ENCODE results near the gene TMED5.
A peak's percentile ranks its signal among the peaks of the same experiment; 100 is the strongest.

Gene TMED5

DNA sequence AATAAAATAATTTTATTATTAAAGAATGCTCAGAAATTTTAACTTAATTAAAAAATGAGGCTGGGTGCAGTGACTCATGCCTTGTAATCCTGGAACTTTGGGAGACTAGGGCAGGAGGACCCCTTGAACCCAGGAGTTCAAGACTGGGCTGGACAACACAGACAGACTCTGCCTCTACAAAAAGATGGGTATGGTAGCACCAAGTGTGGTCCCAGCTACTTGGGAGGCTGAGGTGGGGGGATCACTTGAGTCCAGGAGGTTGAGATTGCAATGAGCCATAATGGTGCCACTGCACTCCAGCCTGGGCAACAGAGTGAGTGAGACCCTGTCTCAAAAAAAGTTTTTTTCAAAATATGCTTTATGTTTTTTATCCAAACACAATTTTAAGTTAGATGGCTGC, 25.3 kb downstream of the TMED5 start:
- Mint-ChIP-seq H3K36me3 (ENCODE audit: low read depth) (peaks cover 85% of the 10 kb centered on the region), H3K9me3 (no peaks in the 10 kb centered on the region), H3K27me3 (no peaks in the 10 kb centered on the region), H3K4me3 (no peak overlapping the region), H3K27ac (peak overlapping the region; percentile 82), H3K4me1 (ENCODE audit: low read depth) (peaks cover 35% of the 10 kb centered on the region)
- no peak for DNase-seq

DNA sequence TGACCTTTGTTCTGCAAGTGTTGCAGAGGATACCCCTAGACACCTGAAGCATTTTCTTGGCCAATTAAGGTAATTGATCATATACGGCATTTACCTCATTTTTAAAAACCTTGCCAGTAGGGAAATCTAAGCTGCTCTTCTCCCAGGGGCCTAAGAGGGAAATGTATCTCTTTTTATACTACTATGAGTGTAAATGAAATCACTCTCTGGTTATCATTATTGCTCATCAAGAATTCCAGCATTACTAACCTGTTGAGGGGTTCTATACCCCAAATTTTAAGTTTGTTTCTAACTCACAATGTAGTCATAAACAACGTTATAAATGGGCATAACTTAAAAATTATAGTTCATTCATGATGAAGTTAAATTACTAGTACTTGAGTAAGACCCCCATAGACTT, 27.4 kb downstream of the TMED5 start:
- no peak for DNase-seq
- Mint-ChIP-seq H3K4me3 (no peak overlapping the region), H3K27ac (peak overlapping the region; percentile 67), H3K27me3 (no peaks in the 10 kb centered on the region), H3K36me3 (ENCODE audit: low read depth) (peaks cover 87% of the 10 kb centered on the region), H3K4me1 (ENCODE audit: low read depth) (peaks cover 35% of the 10 kb centered on the region), H3K9me3 (no peaks in the 10 kb centered on the region)

DNA sequence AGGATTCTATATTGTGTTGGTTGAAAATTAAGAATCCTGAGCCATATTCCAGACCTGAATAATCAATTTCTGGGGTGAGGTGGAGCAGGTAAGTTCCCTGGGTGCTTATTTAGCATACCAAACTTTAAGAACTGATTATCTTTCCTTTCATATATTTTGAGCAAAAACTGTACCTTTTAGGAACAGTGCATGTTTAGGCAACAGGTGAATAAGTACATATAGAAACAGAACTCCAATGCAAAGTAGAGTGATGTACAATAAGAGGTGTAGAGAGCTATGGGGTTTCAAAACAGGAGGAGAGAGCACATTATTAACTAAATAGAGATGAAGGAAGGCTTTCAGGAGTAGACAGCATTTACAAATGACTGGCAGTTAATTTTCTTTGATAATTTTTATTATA, 28.7 kb downstream of the TMED5 start:
- DNase-seq: no peak
- peak overlapping the region; percentile 18 for H3K27ac Mint-ChIP-seq

DNA sequence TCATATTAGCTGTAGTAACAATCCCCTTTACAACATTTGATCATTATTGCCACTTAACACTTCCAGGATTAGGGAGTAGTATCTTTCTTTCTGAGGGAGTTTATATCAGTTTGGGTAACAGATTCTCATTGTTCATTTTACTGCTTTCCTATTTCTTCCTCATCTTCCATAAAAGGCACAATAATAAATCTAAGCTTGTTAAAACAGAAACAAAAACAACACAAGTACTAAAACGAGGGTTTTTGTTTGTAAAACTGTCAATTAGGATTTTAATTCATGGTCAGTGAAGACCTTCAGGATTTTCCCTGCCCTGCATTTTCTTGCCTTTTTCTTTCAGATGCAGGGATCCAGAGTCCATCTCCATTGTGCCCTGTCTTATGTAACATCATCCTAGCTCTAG, 29.5 kb downstream of the TMED5 start:
- peak overlapping the region; percentile 64 for H3K27ac Mint-ChIP-seq
- H3K9me3 Mint-ChIP-seq: no peaks in the 10 kb centered on the region
- no peak overlapping the region for H3K4me3 Mint-ChIP-seq
- DNase-seq: no peak
- no peaks in the 10 kb centered on the region for H3K27me3 Mint-ChIP-seq
- peaks cover 33% of the 10 kb centered on the region for H3K4me1 Mint-ChIP-seq (ENCODE audit: low read depth)
- peaks cover 89% of the 10 kb centered on the region for H3K36me3 Mint-ChIP-seq (ENCODE audit: low read depth)

More for the DNA sequence above, 28.7 kb downstream of the TMED5 start:
- Mint-ChIP-seq H3K9me3 (no peaks in the 10 kb centered on the region), H3K4me3 (no peak overlapping the region), H3K36me3 (ENCODE audit: low read depth) (peaks cover 89% of the 10 kb centered on the region), H3K27me3 (no peaks in the 10 kb centered on the region), H3K4me1 (ENCODE audit: low read depth) (peaks cover 35% of the 10 kb centered on the region)

DNA sequence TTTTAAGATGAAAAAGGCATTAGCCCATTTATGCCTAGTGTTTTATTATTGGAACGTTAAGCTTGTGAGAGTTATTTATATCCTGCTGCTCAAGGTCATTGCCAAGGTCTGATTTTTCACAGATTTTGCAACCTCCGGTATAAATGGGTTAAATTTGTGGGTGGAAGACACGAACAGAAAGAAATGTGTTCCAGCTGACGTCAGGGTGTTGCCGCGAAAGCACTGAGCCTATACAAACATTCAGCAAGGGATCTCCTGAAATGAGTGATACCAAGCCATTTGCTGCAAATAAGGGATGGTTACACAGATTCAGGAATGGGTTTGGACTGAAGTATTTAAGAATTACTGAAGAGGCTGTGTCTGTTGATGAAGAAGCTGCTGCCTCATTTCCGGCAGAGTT, 32.2 kb downstream of the TMED5 start:
- Mint-ChIP-seq H3K27me3 (no peaks in the 10 kb centered on the region), H3K9me3 (no peaks in the 10 kb centered on the region), H3K36me3 (ENCODE audit: low read depth) (peaks cover 70% of the 10 kb centered on the region), H3K4me3 (no peak overlapping the region), H3K27ac (peak overlapping the region; percentile 15), H3K4me1 (ENCODE audit: low read depth) (peaks cover 19% of the 10 kb centered on the region)
- no peak for DNase-seq

DNA sequence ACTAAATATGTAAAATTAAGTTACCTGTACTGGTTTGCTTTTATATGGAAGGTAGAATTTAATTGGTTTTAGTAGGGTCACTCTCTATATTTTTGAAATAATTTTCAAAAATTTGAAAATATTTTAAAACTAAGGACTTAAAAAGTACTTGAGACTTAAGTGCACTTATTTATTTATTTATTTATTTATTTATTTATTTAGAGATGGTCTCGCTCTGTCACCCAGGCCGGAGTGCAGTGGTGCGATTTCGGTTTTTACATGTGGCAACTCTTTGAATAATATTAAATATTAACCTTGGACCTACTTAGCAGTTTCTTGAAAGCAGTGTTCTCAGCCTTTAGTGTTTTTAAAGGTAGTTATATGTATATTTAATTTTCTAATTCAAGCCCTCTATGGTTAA, 36.4 kb downstream of the TMED5 start:
- no peaks in the 10 kb centered on the region for H3K9me3 Mint-ChIP-seq
- H3K27me3 Mint-ChIP-seq: no peaks in the 10 kb centered on the region
- H3K4me3 Mint-ChIP-seq: no peak overlapping the region
- DNase-seq: no peak
- H3K36me3 Mint-ChIP-seq (ENCODE audit: low read depth): peaks cover 59% of the 10 kb centered on the region
- H3K27ac Mint-ChIP-seq: no peak overlapping the region
- H3K4me1 Mint-ChIP-seq (ENCODE audit: low read depth): peaks cover 4% of the 10 kb centered on the region

DNA sequence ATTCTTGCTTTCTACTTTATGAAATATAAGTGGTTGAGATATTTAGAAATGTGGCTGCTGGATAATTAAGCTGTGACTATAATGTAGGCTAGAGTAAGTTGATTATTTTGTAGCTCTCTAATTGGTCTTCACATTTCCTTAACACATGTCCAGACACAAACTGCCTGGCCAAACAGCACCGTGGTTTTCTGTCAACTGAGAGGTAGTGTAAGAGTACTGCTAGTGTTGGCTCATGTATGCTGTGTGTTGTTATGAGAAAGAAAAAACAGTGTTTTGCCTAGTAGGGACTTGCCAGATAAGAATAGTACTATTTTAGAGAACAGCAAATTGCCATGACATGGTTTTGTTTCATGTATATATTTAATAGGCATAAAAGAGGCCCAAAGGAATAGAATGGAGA, 37.1 kb downstream of the TMED5 start:
- no peaks in the 10 kb centered on the region for H3K27me3 Mint-ChIP-seq
- H3K4me3 Mint-ChIP-seq: no peak overlapping the region
- H3K4me1 Mint-ChIP-seq (ENCODE audit: low read depth): peaks cover 4% of the 10 kb centered on the region
- H3K27ac Mint-ChIP-seq: no peak overlapping the region
- peaks cover 58% of the 10 kb centered on the region for H3K36me3 Mint-ChIP-seq (ENCODE audit: low read depth)
- no peaks in the 10 kb centered on the region for H3K9me3 Mint-ChIP-seq
- no peak for DNase-seq

DNA sequence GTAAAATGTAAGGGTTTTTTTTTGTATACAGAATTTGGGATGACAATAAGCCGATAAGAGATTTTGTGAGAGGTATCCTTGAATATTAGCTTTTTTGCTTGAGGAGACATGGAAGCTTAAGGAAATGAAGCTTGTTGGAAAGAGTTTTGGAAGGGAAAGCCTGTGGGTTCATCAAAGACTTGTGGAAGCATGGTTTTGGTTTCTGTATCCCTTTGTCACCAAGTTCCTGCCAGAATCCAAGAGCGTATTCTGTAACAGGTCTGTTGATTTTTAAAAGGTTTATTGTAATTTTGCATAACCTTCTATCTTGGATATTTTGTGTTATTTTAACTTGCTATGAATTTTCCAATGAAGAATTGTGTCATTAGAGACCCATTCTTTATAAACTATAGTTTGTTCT, 38.1 kb downstream of the TMED5 start:
- Mint-ChIP-seq H3K9me3 (no peaks in the 10 kb centered on the region), H3K4me1 (ENCODE audit: low read depth) (peaks cover 4% of the 10 kb centered on the region), H3K36me3 (ENCODE audit: low read depth) (peaks cover 62% of the 10 kb centered on the region), H3K27ac (no peak overlapping the region), H3K27me3 (no peaks in the 10 kb centered on the region), H3K4me3 (no peak overlapping the region)
- no peak for DNase-seq

DNA sequence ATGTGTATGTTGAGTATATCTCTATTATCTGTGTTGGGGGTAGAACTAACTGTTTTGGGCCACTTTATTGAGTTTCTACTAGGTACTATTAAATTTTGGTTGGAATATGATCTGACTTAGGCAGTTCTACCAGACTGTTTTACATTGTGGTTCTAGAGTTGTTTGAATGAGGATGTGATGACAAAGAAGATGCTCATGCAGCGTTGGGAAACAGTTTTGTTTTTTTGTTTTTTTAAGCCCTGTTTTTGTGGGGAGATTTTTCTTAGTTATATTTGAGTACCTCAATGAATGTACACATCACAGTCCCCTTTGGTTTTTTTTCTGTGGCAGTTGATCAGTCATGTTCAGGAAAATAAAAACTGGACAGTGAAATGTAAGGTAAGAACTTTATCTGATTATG, 40.1 kb downstream of the TMED5 start:
- Mint-ChIP-seq H3K4me1 (ENCODE audit: low read depth) (peaks cover 2% of the 10 kb centered on the region), H3K27me3 (no peaks in the 10 kb centered on the region), H3K36me3 (ENCODE audit: low read depth) (peaks cover 70% of the 10 kb centered on the region), H3K9me3 (no peaks in the 10 kb centered on the region), H3K27ac (peak overlapping the region; percentile 19), H3K4me3 (no peak overlapping the region)
- DNase-seq: no peak

DNA sequence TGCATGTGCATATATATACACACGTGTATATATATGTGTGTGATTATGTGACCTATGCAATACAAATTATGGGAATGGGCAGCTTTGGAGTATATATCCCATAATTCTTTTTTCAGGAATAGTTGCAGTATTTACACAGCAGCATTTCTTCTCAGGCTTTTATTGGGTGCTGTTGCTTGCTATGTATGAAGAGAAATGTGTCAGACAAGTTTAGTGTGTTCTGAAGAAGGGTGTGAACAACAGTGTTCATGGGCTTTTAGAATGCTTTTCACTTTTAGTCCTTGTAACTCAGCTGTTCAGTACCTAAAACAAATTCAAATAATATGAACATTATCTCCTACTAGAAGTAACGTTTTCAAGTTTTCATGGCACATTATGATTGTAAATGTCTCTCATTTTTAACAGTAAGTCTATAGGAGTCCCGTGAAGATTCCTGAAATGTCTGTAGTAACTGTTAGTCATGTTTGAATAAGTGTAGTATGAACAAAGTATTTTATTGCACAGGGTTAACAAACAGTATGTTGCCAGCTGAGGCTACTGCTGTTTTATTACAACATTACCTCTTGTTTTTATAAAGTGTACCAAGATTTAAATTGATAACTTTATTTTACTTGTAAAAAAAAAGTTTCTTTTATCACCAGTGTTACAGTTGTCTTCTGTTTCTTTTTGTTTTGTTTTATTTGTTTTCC, 42.5 kb downstream of the TMED5 start:
- peak overlapping the region; percentile 27 for H3K27ac Mint-ChIP-seq
- no peaks in the 10 kb centered on the region for H3K9me3 Mint-ChIP-seq
- no peak overlapping the region for H3K4me3 Mint-ChIP-seq
- H3K4me1 Mint-ChIP-seq (ENCODE audit: low read depth): peaks cover 2% of the 10 kb centered on the region
- DNase-seq: no peak
- H3K27me3 Mint-ChIP-seq: no peaks in the 10 kb centered on the region
- H3K36me3 Mint-ChIP-seq (ENCODE audit: low read depth): peaks cover 80% of the 10 kb centered on the region

DNA sequence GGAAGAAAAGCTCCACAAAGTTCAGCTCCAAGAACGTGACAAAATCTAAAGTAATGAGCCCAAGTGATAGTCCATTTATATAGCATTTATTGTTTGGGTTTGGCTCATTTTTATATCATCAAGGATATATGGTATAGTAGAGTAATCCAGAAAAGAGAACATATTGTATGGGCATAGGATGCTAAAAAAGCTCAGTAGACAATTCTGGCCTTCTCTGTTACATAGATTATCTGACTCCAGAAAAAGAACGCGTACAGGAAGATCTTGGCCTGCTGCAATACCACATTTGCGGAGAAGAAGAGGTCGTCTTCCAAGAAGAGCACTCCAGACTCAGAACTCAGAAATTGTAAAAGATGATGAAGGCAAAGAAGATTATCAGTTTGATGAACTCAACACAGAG, 43.8 kb downstream of the TMED5 start:
- no peak for DNase-seq
- Mint-ChIP-seq H3K9me3 (no peaks in the 10 kb centered on the region), H3K36me3 (ENCODE audit: low read depth) (peaks cover 71% of the 10 kb centered on the region), H3K4me1 (ENCODE audit: low read depth) (no peaks in the 10 kb centered on the region), H3K27me3 (no peaks in the 10 kb centered on the region), H3K27ac (no peak overlapping the region), H3K4me3 (no peak overlapping the region)

DNA sequence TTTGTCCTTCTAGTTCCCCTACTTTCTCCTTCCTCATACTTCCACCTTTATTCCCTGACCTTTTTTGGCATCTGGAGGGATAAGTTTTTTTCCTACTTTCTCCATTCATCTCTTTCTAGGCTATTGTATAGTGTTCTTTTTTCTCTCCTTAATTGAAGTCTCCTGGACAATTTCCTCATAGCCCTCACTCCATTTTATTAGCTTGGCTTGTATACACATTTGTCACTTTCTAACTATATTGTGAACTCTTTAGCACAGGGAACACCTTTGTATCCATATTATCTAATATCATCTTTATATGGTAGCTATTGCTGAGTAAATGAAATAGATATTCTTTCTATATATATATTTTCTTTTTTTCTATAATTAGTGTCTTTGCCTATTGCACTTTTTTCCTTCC, 47.6 kb downstream of the TMED5 start:
- H3K4me3 Mint-ChIP-seq: no peak overlapping the region

DNA sequence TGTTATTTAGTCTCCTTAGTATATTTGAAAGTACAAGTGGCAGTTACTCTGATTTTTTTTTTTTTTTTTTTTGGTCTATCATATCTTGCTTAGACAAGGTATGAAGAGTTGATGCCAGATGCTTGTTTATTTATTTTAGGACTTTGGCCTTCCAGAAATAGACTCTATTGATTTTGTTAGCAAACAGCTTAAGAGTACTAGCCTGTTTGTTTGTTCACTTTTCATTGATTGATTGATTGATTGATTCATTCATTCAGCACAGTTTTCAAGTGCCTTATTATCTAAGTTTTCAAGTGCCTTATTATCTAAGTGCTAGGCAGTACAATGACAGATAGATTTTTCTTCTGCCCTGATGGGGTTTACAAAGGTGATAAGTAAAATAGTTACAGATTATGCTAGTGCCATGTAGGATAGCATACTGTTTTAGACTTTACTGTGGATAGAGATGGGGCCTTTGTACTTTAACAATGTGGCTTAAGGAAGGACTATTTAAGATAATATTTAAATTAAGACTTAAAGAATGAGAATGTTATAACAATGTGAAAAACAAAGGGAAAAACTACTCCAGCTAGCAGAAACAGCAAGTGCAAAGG, 50.6 kb downstream of the TMED5 start:
- H3K9me3 Mint-ChIP-seq: no peaks in the 10 kb centered on the region
- peaks cover 41% of the 10 kb centered on the region for H3K36me3 Mint-ChIP-seq (ENCODE audit: low read depth)
- H3K4me3 Mint-ChIP-seq: no peak overlapping the region
- no peak overlapping the region for H3K27ac Mint-ChIP-seq
- DNase-seq: no peak
- no peaks in the 10 kb centered on the region for H3K27me3 Mint-ChIP-seq
- peaks cover 8% of the 10 kb centered on the region for H3K4me1 Mint-ChIP-seq (ENCODE audit: low read depth)

More for the DNA sequence above, 47.6 kb downstream of the TMED5 start:
- Mint-ChIP-seq H3K27me3 (no peaks in the 10 kb centered on the region), H3K27ac (no peak overlapping the region), H3K36me3 (ENCODE audit: low read depth) (peaks cover 45% of the 10 kb centered on the region), H3K4me1 (ENCODE audit: low read depth) (no peaks in the 10 kb centered on the region), H3K9me3 (no peaks in the 10 kb centered on the region)
- DNase-seq: no peak

DNA sequence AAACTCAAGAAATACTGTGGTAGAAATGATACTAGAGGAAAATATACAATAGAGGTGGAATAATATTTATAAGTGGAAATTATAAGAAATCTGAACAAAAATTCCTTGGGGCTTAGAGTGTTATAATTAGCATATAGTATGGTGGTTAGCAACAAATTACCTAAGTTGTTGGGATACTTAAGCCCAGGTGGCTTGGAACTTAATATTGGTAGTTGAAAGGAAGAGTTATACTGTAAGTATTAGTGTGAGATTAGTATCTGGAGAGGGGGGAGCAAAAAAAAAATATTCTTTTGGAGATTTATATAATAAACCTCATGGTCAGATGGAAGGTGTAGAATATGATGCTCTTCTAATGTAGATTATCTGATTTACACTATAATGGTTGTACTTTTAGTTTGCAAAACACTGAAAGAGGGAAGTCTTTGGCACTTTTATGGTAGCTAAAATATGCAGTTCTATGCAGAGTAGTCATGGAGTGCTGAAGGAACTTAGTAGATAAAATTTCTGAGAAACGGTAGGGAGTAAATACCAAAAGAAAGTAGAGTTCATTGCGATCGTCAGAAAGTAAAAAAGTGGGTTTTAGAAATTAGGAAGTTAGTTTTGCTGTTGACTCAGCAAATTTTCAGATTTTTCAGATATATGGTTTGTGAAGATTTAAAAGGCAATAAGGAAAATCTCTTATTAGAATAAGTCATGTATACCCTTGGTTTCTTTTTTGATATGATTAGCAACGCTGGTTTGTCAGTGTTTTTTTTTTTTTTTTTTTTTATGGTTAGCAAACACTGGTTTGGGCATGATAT, 55.5 kb downstream of the TMED5 start:
- peak overlapping the region; percentile 50 for H3K27ac Mint-ChIP-seq
- no peak for DNase-seq
- H3K9me3 Mint-ChIP-seq: no peaks in the 10 kb centered on the region
- H3K4me3 Mint-ChIP-seq: no peak overlapping the region
- H3K4me1 Mint-ChIP-seq (ENCODE audit: low read depth): peaks cover 14% of the 10 kb centered on the region
- H3K27me3 Mint-ChIP-seq: no peaks in the 10 kb centered on the region
- H3K36me3 Mint-ChIP-seq (ENCODE audit: low read depth): peaks cover 67% of the 10 kb centered on the region

DNA sequence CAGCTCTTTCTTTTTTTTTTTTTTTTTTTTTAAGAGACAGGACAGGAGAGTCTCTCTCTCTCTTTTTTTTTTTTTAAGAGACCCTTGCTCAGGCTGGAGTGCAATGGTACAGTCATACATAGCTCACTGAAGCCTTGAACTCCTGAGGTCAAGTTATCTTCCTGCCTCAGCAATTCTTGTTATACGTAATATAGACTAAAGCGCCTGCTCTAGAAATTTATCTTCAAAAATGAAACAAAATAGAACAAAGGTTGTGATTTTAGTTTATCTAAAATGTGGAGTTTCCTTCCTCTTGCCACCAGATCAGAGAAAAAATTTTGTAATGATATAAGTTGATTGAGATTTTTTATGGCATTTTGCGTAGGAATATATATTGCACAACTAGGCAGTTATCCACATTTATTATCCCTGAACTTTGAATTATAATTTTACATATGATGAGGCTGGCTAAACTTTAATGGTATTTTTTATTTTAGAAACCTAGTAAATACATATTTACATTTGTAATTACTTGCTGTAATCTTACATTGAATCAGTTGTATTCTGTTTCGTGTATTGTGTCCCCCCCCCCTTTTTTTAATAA, 56.9 kb downstream of the TMED5 start:
- Mint-ChIP-seq H3K36me3 (ENCODE audit: low read depth) (peaks cover 80% of the 10 kb centered on the region), H3K4me3 (no peak overlapping the region), H3K27ac (no peak overlapping the region), H3K4me1 (ENCODE audit: low read depth) (peaks cover 14% of the 10 kb centered on the region), H3K27me3 (no peaks in the 10 kb centered on the region), H3K9me3 (no peaks in the 10 kb centered on the region)
- no peak for DNase-seq
